HS-5 (cell line): ENCODE results near the gene KCNG2.
"Not testable (repeated sequence)": the region's sequence is repeated elsewhere in the genome, so short reads cannot be mapped to it uniquely, and the experiment has no call there.

ENCODE experiments used
- DNase-seq: peaks from one replicate; pipeline ENCODE4 v3.0.0-alpha.2; 2012; ENCODE audit warnings: low read depth

The KCNG2 gene

DNA sequence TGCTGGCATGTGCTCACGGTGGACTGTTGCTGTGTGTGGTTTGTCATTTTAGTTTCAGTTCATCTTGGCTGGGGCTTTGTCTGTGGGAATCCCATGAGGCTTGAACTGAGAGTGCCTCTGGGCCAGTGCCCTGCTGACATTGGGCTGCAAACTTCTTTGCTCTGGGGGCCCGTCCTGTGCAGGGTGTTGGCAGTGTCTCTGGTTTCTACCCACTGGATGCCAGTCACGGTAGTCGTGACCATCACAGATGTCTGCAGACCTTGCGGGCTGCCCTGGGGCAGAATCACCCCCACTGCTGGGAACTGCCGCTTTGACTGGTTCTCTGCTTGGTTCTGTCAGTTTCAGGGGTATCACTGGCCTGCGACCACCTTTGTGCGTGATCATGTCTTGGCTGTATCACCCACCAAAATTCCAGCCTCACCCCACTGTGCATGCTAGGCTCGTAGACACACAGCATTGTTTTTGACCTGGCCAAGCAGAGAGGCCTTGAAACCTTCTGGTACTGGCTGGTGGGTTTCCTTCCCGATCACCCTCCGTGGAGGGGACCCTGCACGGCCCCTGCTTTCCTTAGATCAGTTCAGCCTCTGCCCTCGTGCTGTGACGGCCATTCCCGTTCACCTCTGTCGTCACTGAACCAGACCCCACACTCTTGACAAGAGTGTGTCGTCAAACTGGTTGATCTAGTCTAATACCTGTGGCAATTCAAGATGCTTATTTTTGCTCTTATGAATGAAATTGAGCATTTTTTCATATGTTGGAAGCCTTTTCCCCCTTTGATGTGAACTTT lies 57.6 kb downstream of the KCNG2 start:
- no peak for DNase-seq

DNA sequence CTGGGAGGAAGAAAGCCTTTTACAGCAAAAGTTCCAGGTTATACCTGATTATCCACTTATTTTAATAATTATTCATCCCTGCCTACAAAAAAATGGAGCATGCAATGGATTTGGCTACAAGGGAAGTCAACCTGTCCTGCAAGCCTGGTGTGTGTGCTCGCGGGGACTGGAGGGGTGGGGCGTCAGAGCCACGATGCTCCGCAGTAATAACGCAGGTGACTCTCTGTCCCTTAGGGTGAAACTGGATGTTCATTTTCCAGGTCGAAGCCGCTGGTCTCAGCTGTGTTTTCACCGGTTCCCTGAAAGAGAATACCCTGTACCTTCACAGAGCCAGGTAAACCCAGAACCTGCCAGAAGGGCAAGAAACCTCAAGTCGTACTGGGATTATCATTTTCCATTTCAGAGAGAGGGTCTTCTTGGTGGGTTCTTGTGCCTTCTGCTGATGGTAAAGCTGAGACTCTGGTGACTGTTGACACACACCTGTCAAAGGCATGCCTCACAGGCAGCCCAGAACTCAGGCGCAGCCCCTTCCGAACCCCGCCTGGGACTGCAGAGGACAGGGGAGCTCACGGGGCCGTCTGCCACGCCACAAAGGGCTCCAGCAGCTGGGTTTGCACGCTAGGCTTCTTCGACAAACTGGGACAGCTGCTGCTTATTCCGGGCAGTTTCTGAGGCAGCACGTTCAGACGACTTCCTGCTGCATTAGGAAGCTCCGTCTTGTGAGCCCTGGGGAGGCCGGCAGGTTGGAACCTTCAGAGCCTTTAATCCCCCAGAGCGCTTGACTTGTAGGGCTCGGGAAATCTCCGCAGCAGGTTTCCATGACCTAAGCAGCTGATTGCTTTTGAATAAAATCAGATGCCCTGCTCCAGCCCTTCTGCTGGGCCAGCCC lies 58.6 kb downstream of the KCNG2 start:
- DNase-seq = no peak

DNA sequence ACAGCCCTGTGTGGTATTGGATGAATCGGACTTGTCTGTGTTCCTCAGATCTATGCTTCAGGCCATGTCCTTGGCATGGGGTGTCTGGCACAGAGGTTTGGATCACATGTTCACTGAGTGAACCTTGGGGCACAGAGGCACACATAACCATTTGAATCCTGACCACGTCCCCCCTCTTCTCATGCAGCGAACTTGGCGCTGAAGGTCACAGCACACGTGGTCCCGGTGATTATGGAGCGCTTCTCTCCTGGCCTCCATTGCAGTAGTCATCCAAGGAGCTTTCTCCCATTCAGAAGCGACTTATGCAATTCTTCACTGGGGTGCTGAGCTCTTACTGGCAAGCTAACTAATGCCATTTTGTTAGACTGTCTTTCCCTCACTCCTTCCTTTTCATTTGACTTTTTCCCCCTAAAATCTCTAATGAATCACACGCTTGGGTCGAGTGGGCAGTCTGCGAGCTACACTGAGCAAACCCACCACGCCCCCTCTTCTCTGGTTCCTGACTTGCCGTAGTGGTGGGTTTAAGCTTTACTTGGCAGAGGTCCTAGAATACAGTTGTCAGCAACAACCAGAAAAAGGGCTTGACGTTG lies 59.4 kb downstream of the KCNG2 start:
- no peak for DNase-seq

DNA sequence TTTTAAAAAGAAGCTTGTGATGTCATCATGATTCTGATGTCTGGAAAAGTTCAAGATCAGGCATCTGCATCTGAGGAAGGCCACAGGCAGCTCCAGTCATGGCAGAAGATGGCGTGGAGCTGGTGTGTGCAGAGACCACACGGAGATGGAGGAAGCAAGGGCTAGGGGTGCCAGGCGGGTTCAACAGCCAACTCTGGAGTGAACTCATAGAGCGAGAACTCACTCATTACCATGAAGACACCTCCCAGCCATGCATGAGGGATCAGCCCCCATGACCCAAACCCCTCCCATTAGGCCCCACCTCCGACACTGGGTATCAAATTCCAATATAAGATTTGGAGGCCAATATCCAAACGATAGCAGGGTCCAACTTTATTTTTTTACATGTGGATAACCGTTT lies 61.6 kb downstream of the KCNG2 start:
- DNase-seq = no peak

DNA sequence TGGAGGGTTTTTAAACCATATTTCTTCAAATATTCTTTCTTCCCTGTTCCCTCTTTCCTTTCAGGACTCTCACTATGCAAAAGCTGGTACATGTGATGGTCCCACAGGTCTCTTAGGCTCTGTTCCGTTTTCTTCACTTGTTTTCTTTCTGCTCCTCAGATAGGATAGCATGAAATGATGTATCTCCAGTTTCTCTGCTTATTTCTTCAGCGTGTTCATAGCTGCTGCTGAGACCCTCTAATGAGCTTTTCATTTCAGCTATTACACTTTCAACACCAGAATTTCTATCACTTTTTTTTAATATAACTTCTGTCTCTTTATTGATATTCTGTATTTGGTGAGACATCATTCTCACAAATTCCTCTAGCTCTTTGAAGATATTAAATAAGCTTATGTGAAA lies 63.9 kb downstream of the KCNG2 start:
- no peak for DNase-seq

DNA sequence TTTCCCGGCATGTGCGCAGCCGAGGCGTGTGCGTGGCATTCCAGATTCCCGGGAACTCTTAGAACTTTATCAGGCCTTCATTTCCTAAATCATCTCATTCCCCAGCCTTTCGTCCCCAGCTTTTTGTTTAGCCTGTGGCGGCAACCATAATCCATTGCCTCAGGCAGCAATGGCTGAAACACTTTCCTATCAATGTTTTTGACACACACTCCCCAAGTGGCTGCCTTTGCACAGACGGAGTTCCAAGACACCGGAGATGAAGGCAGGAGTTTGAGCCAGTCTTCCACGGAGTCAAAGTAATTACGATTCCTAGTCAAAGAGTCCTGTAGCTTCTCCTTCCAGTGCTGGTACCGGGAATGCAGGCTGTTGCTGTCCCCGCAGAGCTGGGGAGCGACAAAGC lies 64.8 kb downstream of the KCNG2 start:
- DNase-seq = no peak

DNA sequence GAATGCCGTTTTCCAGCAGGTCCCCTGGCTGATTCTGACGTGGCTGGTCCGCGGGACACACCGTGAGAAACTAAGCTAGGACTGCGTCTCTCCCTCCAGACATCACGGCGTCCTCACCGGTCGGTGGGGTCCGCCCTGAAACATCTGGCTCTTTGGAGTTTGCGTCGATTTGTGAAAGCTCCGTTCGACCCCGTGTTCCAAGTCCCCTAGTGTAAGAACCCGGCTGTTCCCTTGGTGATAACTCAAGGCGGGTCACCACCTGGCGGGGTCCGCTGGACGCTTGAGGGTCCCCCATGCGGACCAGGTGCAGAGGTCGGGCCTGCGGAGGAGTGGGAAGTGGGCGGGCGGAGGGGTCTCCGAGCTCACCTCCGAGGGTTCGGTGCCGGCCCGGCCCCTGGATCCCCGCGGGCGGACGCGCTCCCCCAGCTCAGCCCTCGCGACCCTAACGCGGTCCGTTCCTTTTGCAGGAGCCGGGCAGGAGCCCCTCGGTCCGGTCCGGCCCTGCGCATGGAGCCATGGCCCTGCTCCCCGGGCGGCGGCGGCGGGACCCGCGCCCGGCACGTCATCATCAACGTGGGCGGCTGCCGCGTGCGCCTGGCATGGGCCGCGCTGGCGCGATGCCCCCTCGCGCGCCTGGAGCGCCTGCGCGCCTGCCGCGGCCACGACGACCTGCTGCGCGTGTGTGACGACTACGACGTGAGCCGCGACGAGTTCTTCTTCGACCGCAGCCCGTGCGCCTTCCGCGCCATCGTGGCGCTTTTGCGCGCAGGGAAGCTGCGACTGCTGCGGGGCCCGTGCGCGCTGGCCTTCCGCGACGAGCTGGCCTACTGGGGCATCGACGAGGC lies 65.6 kb downstream of the KCNG2 start:
- no peak for DNase-seq

DNA sequence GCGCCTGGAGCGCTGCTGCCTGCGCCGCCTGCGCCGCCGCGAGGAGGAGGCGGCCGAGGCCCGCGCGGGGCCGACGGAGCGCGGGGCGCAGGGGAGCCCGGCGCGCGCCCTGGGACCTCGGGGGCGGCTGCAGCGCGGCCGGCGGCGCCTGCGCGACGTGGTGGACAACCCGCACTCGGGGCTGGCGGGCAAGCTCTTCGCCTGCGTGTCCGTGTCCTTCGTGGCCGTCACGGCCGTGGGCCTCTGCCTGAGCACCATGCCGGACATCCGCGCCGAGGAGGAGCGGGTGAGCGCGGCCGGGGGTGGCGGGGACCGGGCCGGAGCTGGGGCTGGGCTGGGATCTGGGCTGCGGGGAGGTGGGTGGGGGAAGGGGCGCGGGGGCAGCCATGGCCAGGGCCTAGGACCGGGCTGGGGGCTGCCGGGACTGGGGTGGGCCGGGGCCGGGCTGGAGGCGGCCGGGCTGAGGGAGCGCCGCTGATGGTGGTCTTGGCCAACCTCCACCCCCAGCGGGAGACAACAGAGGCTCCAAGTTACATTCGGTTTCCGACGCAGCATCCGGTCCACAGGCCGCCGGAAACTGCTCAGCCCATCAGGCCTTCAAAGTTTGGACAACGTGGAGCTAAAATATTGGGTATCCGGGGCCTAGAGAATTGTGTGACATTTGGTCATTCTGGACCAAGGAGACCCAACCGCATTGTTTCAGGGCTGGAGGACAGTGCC lies 66.4 kb downstream of the KCNG2 start:
- DNase-seq = no peak

DNA sequence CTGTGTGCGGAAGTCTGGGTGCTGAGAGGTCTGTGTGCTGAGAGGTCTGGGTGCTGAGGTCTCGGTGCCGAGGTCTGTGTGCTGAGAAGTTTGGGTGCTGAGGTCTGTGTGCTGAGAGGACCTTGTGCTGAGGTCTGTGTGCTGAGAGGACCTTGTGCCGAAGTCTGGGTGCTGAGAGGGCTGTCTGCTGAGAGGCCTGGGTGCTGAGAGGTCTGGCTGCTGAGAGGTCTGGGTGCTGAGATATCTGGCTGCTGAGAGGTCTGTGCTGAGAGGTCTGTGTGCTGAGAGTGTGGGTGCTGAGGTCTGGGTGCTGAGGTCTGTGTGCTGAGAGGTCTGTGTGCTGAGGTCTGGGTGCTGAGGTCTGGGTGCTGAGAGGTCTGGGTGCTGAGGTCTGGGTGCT lies 67.2 kb downstream of the KCNG2 start:
- not testable (repeated sequence) for DNase-seq

DNA sequence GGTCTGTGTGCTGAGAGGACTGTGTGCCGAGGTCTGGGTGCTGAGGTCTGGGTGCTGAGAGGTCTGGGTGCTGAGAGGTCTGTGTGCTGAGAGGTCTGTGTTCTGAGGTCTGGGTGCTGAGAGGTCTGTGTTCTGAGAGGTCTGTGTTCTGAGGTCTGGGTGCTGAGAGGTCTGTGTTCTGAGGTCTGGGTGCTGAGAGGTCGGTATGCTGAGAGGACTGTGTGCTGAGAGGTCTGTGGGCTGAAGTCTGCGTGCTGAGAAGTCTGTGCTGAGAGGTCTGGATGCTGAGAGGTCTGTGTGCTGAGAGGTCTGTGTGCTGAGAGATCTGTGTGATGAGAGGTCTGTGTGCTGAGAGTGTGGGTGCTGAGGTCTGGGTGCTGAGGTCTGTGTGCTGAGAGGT lies 68.2 kb downstream of the KCNG2 start:
- not testable (repeated sequence) for DNase-seq

DNA sequence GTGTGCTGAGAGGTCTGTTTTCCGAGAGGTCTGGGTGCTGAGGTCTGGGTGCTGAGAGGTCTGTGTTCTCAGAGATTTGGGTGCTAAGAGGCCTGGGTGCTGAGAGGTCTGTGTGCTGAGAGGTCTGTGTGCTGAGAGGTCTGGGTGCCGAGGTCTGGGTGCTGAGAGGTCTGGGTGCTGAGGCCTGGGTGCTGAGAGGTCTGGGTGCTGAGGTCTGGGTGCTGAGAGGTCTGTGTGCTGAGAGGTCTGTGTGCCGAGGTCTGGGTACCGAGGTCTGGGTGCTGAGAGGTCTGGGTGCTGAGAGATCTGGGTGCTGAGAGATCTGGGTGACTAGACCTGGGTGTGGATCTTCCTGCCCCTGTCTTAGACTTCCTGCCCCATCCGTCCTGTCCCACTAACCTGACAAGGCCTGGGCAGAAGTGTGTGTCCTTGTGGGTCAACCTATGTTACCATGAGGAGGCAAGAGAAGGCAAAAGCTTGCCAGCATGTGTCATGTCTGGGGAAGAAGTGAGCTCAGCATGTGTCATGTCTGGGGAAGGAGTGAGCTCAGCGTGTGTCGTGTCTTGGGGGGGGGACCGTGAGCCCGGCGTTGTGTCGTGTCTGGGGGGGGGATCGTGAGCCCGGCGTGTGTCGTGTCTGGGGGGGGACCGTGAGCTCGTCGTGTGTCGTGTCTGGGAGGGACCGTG lies 69.3 kb downstream of the KCNG2 start:
- DNase-seq = no peak

DNA sequence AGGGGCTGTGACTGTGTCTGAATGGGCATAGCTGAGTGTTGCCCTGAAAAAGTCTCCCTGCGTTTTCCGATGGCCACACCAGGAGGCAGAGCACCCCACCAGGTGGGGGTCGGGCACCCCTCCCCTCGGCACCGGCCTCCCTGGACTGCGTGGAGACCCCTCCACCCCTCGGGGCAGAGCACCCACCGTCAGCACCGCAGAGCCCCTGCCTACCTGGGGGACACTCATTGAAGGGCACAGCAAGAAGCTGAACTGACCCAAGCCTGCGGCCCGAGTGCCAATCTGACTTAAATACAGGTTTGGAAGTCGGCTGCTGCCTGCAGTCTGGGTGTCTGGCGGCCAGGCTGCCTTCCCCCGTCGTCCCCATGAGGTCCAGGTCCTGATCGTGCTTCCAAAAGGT lies 69.9 kb downstream of the KCNG2 start:
- no peak for DNase-seq

DNA sequence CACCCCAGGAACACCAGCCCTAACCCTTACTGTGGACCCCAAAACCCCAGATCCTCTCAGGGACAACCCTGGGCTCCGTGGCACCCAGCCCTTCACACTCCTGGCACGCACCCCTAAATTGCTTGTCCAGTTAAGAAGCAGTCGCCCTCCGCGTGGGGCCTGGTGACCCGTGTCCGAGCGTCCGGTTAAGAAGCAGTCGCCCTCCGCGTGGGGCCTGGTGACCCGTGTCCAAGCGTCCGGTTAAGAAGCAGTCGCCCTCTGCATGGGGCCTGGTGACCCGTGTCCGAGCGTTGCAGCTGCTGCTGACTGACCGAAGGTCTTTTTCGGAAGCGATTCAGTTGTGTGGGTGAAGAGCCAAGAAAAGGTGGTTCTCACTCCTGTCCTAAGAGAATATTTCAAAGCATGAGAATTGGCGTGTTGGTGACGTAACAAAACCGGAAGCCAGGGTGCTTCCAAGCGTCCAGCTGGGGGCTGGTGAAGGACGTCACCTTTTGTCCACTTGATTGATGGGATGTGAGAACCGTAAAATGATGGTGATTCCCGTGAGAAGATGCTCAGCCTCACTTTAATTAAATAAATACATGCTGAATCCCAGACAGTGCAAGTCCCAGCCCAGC lies 70.5 kb downstream of the KCNG2 start:
- no peak for DNase-seq

DNA sequence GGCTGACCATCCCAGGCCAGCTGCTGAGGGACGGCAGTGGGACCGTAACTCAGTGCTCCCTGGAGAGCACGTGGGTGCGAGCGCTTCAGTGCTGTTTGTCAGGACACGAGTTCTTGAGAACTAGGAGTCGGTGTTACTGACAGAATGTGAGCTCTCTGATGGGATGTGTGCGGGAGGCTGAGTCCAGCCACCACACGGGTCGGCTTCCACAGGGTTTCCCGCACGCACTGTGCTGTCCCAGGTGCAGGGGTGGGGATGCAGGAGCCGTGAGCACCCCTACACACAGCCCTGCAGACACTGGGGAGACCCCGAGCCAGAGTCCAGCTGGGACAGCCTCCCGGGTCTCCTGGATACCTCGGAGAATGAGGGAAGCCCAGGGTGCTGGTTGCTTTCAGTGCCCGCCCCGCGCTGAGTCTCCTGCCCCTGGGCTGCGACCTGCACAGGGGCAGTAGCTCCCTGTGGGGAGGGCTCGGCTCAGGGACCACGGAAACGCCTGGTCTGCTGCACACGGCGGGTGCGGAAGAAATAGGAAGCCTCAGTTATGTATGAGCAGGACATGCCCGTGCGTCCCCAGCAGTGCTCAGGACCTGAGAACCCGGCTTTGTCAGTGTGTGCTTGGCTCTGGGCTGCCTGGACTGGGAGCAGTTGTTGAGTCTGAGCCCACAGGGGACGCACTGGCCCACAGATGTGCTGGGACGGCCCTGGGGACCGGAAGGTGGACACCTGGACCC lies 71.2 kb downstream of the KCNG2 start:
- no peak for DNase-seq

DNA sequence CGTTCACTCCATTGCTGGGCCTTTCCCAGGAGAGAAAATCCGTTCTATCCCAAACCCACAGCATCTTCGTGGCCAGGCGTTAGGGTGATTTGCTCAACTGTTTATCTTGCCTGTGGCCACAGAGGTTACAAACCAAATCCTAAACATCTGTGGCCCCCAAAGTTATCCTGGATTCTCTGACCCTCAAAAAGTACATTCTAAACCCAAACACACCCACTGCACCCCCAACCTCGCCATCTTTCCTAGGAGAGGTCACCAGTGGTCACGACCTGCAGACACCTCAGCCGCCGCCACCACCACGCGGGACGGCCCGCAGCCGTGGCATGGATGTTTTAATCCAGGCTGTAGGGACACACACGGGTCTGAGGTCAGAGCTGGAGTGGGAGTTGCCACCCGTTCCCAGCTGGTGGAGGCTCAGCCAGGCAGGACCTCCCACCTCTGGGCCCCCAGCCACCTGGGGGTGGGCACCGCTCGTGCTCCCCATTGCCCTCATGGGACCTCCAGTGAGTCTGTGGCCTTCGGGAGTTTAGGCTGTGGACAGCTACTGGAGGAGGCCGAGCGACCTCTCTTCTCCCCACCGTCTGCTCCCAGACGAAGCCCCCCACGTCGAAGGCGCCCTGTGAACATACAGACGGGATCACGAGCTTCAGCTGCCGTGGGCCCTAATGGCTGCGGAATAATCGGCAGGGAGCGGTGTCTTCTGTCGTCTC lies 72.0 kb downstream of the KCNG2 start:
- no peak for DNase-seq

DNA sequence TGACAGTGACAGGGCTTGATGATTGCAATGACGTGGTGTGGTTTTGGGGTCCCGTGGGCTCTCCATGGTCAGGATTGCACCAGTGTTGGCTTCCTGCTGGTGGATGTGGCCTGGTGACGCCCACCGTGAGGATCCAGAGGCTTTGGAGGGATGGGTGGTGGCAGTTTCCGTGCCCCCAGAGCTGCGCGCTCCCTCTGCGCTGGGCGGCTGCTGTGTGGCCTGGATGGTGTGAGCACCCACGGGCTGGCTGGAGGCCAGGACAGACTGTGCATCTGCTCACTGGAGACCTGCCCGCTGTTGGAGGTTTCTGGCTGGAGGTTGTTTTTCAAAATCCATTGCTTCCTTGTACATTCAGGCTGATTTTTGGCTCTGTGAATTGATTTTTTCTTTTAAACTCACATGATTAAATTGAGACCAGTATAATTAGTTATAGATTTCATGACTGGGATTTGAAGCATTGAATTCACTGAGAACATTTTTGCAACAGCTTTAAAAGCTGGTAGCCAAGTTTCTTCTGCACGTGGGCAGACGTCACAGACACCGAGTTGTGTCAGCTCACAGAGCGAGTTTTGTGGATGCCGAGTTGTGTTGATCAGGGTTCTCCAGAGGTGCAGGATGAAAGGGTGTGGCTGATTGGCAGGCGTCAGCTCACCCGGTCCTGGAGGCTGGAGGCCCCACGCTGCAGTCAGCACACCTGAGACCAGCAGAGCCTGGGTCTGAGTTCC lies 72.7 kb downstream of the KCNG2 start:
- DNase-seq = no peak

DNA sequence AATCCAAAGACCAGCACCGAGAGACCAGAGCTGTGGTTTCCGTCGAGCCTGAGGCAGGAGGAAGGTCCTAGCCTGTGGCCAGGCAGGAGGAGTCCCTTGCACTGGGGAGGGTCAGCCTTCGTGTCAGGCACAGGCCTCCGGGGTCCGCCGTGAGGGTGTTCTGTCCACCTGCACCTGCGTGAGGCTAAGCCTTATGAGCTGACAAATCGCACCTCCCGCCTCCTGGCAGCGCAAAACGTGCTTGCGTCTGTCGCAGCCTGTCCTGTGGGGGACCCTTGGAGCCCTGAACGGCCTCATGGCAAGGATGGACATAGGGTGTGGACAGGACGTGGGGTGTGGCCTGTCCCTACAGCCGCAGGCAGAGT lies 73.3 kb downstream of the KCNG2 start:
- DNase-seq = no peak

DNA sequence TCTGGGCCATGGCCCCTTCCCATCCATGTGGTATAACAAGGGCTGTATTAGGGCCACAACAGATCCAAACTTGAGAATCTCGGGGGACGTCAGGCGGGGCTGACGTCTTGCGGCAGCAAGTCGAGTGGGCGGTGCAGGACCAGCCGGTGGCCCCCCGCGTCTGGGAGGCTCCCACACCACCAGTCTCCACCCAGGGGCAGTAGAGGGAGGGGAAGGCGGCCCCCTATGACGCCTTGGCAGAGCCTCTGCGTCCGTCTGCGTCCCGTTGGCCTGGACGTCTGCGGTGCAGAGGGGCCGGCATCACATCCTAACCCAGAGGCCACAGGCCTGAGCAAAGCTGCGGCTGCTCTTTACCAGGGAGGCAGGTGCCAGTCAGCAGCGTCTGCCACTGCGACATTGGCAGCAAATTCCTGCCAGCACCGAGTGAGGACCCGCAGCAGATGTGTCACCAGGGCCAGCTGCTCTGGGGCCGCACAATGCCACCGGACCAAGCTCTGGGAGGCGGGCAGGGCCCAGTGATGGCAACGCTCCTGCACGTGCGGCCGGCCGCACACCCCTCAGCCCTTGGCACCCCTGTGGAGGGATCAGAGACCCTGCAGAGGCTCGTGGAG lies 73.8 kb downstream of the KCNG2 start:
- DNase-seq = no peak
